Muscle layer of duodenum (tissue), 2 donors: ENCODE results near the gene NCDN.

Source experiments
- H3K27ac ChIP-seq: one replicate; pipeline ENCODE4 v1.7.0; 2013; ENCODE audit warnings: mild to moderate bottlenecking, low read length
- H3K27me3 ChIP-seq: one replicate; pipeline ENCODE4 v1.7.0; 2013; ENCODE audit warnings: low read depth, mild to moderate bottlenecking, control low read depth, low read length
- H3K36me3 ChIP-seq, 2 donors: one replicate each; pipeline ENCODE4 v1.7.0; 2013; ENCODE audit warnings: low read length in 2 of 2, control low read depth in 1 of 2, mild to moderate bottlenecking in 1 of 2; ENCODE audit not compliant: insufficient read depth in 2 of 2, control insufficient read depth in 1 of 2
- H3K4me1 ChIP-seq, 2 donors: one replicate each; pipeline ENCODE4 v1.7.0; 2013; ENCODE audit warnings: low read length in 2 of 2, mild to moderate bottlenecking in 2 of 2, control low read depth in 1 of 2, moderate library complexity in 1 of 2; ENCODE audit not compliant: insufficient read depth in 2 of 2, control insufficient read depth in 1 of 2
- H3K4me3 ChIP-seq, 2 donors: one replicate each; pipeline ENCODE4 v1.7.0; 2013; ENCODE audit warnings: low read length in 2 of 2, low read depth in 1 of 2, mild to moderate bottlenecking in 1 of 2
- H3K9me3 ChIP-seq, 2 donors: one replicate each; pipeline ENCODE4 v1.7.0; 2013; ENCODE audit warnings: low read length in 2 of 2, control low read depth in 1 of 2, mild to moderate bottlenecking in 1 of 2; ENCODE audit not compliant: control insufficient read depth in 1 of 2
- donor health status: healthy.

NCDN gene

DNA sequence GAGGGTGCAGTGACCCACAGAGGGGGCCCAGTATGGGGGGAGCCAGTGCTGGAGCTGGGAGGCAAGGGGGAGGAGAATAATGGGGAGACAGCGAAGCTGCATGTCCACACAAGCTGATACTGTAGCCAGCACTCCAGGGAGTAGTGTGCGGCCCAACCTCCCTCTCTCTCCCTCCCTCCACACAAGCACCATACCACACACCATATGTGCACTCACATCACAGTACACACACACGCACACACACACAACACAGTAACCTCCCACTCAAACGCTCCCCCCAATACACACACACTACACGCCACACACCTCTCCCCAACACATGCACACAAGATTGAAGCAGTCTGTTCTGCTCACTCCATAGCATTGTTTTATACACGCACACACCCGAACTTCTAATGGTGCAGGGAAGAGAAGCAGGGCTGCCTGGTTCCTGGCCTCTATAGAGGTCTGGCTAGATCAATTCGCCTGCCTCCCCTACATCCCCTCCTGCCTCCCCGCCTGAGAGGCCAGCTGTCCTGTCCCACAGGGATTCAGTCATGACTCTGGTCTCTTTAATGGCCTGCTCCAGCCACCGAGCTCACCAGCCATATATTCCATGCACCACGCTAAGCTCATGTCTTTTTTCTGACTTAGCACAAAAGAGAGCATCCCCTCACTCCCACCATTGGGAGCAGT lies 3.8 kb downstream of the NCDN start:
- Histone ChIP-seq H3K9me3 (no peaks in the 10 kb centered on the region), H3K27ac (no peak overlapping the region), H3K27me3 (no peaks in the 10 kb centered on the region), H3K4me3 (peak overlapping the region in 1 of 2 donors; percentile 9), H3K36me3 (peaks cover 5 to 22% of the 10 kb centered on the region in 2 donors), H3K4me1 (peaks cover 4 to 39% of the 10 kb centered on the region in 2 donors)

- Histone ChIP-seq H3K9me3 (no peaks in the 10 kb centered on the region), H3K4me1 (peaks cover 4 to 34% of the 10 kb centered on the region in 2 donors), H3K27ac (no peak overlapping the region), H3K27me3 (no peaks in the 10 kb centered on the region), H3K36me3 (peaks cover 9 to 27% of the 10 kb centered on the region in 2 donors), H3K4me3 (no peak overlapping the region)
These were observed 4.5 kb downstream of the NCDN start for GRCh38 chr1:35561972-35562680.

GRCh38 chr1:35563166-35563565 lies 5.6 kb downstream of the NCDN start:
- Histone ChIP-seq H3K27me3 (no peaks in the 10 kb centered on the region), H3K9me3 (no peaks in the 10 kb centered on the region), H3K4me3 (no peak overlapping the region), H3K27ac (no peak overlapping the region), H3K36me3 (peaks cover 9 to 27% of the 10 kb centered on the region in 2 donors), H3K4me1 (peaks cover 2 to 32% of the 10 kb centered on the region in 2 donors)

DNA sequence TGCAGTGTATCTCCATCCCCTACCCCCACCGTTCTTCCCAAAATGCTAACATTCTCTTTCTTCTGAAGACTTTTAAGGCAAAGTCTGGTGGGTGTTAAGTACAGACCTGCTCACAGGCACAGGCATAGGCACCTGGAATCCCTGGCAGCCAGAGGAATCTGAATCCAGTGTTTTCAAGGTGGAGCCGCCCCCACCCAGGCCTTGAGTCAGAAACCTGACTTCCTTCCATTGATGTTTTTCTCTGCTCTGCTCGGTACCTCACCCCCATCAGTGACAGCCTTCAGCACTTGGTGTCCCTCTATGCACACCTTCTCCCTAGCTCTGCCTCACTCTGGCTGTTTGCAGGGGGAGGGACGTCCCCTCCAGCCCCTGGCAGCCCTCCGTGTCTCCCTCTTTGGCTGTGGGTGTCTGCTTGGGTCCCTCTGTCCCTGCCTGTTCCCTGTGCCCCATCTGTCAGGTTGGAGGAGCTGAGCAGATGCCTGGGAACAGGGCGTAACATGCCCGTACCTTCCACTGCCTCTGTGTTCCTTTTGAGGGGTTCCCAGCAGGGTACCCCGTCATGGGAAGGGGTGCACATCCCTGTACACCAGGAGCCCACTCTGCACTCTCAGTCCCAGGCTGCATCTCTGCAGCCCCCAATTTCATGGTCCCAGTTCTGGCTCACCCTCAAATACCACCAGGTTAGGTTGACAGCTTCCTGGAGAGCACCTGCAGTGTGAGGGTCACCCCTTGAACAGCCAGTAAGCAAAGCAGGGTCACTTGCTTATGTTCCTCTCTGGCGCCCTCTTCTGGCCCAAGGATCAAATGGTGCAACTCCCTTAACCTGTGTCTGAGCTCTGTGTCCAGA lies 6.7 kb downstream of the NCDN start:
- Histone ChIP-seq H3K36me3 (peaks cover 9 to 27% of the 10 kb centered on the region in 2 donors), H3K27ac (no peak overlapping the region), H3K9me3 (no peaks in the 10 kb centered on the region), H3K4me3 (no peak overlapping the region), H3K27me3 (no peaks in the 10 kb centered on the region), H3K4me1 (peaks cover 0 to 22% of the 10 kb centered on the region in 2 donors)

- Histone ChIP-seq H3K4me1 (peaks cover 0 to 16% of the 10 kb centered on the region in 2 donors), H3K9me3 (no peaks in the 10 kb centered on the region), H3K36me3 (peaks cover 9 to 27% of the 10 kb centered on the region in 2 donors), H3K27me3 (no peaks in the 10 kb centered on the region), H3K4me3 (no peak overlapping the region), H3K27ac (no peak overlapping the region)
These were observed 7.5 kb downstream of the NCDN start for GRCh38 chr1:35564884-35565741.

- H3K4me3 ChIP-seq = no peak overlapping the region
- no peak overlapping the region for H3K27ac ChIP-seq
- H3K27me3 ChIP-seq = no peaks in the 10 kb centered on the region
- H3K36me3 ChIP-seq = peaks cover 9 to 27% of the 10 kb centered on the region in 2 donors
- peaks cover 0 to 9% of the 10 kb centered on the region in 2 donors for H3K4me1 ChIP-seq
- no peaks in the 10 kb centered on the region for H3K9me3 ChIP-seq
These were observed 8.1 kb downstream of the NCDN start for GRCh38 chr1:35565742-35566133.

DNA sequence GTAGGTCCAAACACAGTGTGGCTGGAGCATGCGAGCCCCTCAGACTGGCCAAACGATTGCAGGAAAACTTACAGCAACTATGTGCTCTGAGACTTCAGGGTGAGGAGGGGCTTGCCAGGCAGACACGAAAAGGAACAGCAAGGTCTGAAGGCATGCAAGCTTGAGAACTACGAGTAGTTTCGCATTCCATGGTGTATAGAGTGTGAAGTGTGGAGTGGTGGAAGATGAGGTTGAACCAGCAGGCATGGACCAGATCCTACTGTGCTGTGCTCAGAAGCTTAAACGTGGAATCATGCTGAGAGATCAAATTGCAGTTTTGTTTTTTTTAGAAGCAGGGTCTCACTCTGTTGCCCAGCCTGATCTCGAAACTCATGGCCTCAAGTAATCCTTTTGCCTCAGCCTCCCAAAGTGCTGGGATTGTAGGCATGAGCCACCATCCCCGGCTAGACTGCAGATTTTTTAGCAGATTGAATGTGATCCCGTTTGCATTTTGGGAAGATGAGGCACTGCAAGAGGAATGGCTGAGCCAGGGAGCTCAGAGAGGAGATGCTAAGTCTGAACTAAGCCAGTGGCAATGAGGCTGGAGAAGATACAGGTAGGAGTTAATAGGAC lies 10.5 kb downstream of the NCDN start:
- Histone ChIP-seq H3K4me3 (no peak overlapping the region), H3K27me3 (peaks cover 17% of the 10 kb centered on the region), H3K9me3 (no peaks in the 10 kb centered on the region), H3K36me3 (peaks cover 4 to 22% of the 10 kb centered on the region in 2 donors), H3K27ac (no peak overlapping the region), H3K4me1 (peaks cover 0 to under 1% of the 10 kb centered on the region in 2 donors)

- peaks cover 17% of the 10 kb centered on the region for H3K27me3 ChIP-seq
- H3K4me1 ChIP-seq = peaks cover 0 to 8% of the 10 kb centered on the region in 2 donors
- no peak overlapping the region for H3K27ac ChIP-seq
- H3K9me3 ChIP-seq = no peaks in the 10 kb centered on the region
- peaks cover 4 to 13% of the 10 kb centered on the region in 2 donors for H3K36me3 ChIP-seq
- no peak overlapping the region for H3K4me3 ChIP-seq
These were observed 11.4 kb downstream of the NCDN start for GRCh38 chr1:35568975-35569395.

- Histone ChIP-seq H3K4me1 (peaks cover 0 to 8% of the 10 kb centered on the region in 2 donors), H3K27ac (no peak overlapping the region), H3K27me3 (peaks cover 22% of the 10 kb centered on the region), H3K4me3 (no peak overlapping the region), H3K9me3 (no peaks in the 10 kb centered on the region), H3K36me3 (peaks cover 4 to 11% of the 10 kb centered on the region in 2 donors)
These were observed 12.3 kb downstream of the NCDN start for GRCh38 chr1:35569936-35570335.

DNA sequence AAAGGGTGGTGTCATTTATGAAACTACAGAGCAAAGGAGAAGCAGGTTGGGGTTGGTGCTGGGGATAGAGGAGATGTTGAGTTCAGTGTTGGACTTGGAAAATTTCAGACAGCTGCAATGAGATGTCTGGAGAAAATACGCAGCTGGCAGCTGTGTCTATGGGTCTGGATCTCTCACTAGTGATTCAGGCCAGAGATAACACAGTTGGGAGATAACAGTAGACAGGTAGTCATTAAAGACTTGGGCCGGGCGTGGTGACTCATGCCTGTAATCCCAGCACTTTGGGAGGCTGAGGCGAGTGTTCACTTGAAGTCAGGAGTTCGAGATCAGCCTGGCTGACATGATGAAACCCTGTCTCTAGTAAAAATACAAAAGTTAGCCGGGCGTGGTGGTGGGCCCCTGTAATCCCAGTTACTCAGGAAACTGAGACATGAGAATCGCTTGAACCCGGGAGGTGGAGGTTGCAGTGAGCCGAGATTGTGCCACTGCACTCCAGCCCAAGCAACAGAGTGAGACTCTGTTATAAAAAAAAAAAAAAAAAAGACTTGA lies 13.1 kb downstream of the NCDN start:
- Histone ChIP-seq H3K27me3 (peaks cover 22% of the 10 kb centered on the region), H3K4me1 (peaks cover 0 to 8% of the 10 kb centered on the region in 2 donors)

More for the DNA sequence above, 13.1 kb downstream of the NCDN start:
- Histone ChIP-seq H3K4me3 (no peak overlapping the region), H3K9me3 (no peaks in the 10 kb centered on the region), H3K27ac (no peak overlapping the region), H3K36me3 (peaks cover 4 to 11% of the 10 kb centered on the region in 2 donors)
